Loucy (cell line): ENCODE data around the gene C7orf33.
"Not testable (repeated sequence)": the region's sequence is repeated elsewhere in the genome, so short reads cannot be mapped to it uniquely, and the experiment has no call there.

Source experiments
- H2AFZ ChIP-seq: fragments of 200-600 bp; sonication (generic); 2 replicates; pipeline ENCODE4 v1.6.0; 2016; ENCODE audit warnings: antibody characterized with exemption, mild to moderate bottlenecking, low read length, moderate library complexity
- H3F3A ChIP-seq: fragments of 200-600 bp; 2 replicates; pipeline ENCODE4 v1.6.0; 2016; ENCODE audit warnings: antibody characterized with exemption, low read depth, mild to moderate bottlenecking
- H3K27me3 ChIP-seq: fragments of 200-600 bp; sonication (generic); 2 replicates; pipeline ENCODE4 v1.6.1; 2014; ENCODE audit warnings: low read length, mild to moderate bottlenecking; ENCODE audit not compliant: insufficient read depth, poor library complexity, severe bottlenecking
- H3K36me3 ChIP-seq: fragments of 200-600 bp; sonication (generic); 2 replicates; pipeline ENCODE4 v1.6.1; 2016; ENCODE audit warnings: low read length; ENCODE audit not compliant: insufficient read depth
- H3K4me1 ChIP-seq: fragments of 200-600 bp; sonication (generic); 2 replicates; pipeline ENCODE4 v1.5.1; 2014; ENCODE audit warnings: low read length, mild to moderate bottlenecking; ENCODE audit not compliant: insufficient read depth, poor library complexity, severe bottlenecking
- H3K4me2 ChIP-seq: fragments of 200-600 bp; sonication (generic); 2 replicates; pipeline ENCODE4 v1.6.0; 2014; ENCODE audit warnings: antibody characterized with exemption, low read length, low read depth, mild to moderate bottlenecking; ENCODE audit not compliant: poor library complexity, severe bottlenecking
- H3K4me3 ChIP-seq: fragments of 200-600 bp; sonication (generic); 2 replicates; pipeline ENCODE4 v1.5.1; 2014; ENCODE audit warnings: low read length, mild to moderate bottlenecking, mixed read lengths; ENCODE audit not compliant: poor library complexity, severe bottlenecking
- H3K79me2 ChIP-seq: fragments of 200-600 bp; sonication (generic); 2 replicates; pipeline ENCODE4 v1.6.1; 2014; ENCODE audit warnings: low read length; ENCODE audit not compliant: insufficient read depth
- H3K9ac ChIP-seq: fragments of 200-600 bp; sonication (generic); 2 replicates; pipeline ENCODE4 v1.6.0; 2014; ENCODE audit warnings: mild to moderate bottlenecking, low read depth, low read length, moderate library complexity; ENCODE audit not compliant: poor library complexity, severe bottlenecking
- H3K9me2 ChIP-seq: fragments of 200-600 bp; sonication (generic); replicated peaks from 2 replicates; pipeline ENCODE4 v1.6.1; 2016; ENCODE audit warnings: low read depth, low read length, mixed read lengths
- H3K9me3 ChIP-seq: fragments of 200-600 bp; sonication (generic); 2 replicates; pipeline ENCODE4 v1.6.1; 2014; ENCODE audit warnings: mild to moderate bottlenecking, antibody characterized with exemption, low read length, low read depth; ENCODE audit not compliant: insufficient read depth
- H4K20me1 ChIP-seq: fragments of 200-600 bp; sonication (generic); 2 replicates; pipeline ENCODE4 v1.6.0; 2014; ENCODE audit warnings: antibody characterized with exemption, low read length, mild to moderate bottlenecking; ENCODE audit not compliant: insufficient read depth, poor library complexity, severe bottlenecking
- CTCF ChIP-seq: fragments of 200-600 bp; sonication (generic); conservative IDR thresholded peaks from 2 replicates; pipeline ENCODE4 v1.5.1; 2014; ENCODE audit warnings: mild to moderate bottlenecking, antibody characterized with exemption, low read length
- EZH2phosphoT487 ChIP-seq: fragments of 200-600 bp; IDR thresholded peaks from 2 replicates; pipeline ENCODE4 v1.6.1; 2018; ENCODE audit warnings: antibody characterized with exemption, mild to moderate bottlenecking, moderate library complexity, borderline replicate concordance

The C7orf33 gene

GRCh38 chr7:148571381-148571780 lies 19.2 kb upstream of the C7orf33 start:
- Histone ChIP-seq H3K9ac (no peak overlapping the region), H3K9me3 (no peaks in the 10 kb centered on the region), H3K4me3 (no peak overlapping the region), H2AFZ (no peak overlapping the region), H3K79me2 (no peaks in the 10 kb centered on the region), H3K36me3 (no peaks in the 10 kb centered on the region), H3K4me2 (no peak overlapping the region), H3F3A (no peaks in the 10 kb centered on the region), H3K9me2 (no peaks in the 10 kb centered on the region), H3K27me3 (no peaks in the 10 kb centered on the region), H4K20me1 (no peaks in the 10 kb centered on the region), H3K4me1 (no peaks in the 10 kb centered on the region)
- TF ChIP-seq CTCF = no peak
- TF ChIP-seq EZH2phosphoT487 = no peak

- no peaks in the 10 kb centered on the region for H3K4me1 ChIP-seq
- H3K79me2 ChIP-seq = no peaks in the 10 kb centered on the region
- no peaks in the 10 kb centered on the region for H3K9me3 ChIP-seq
- H3F3A ChIP-seq = no peaks in the 10 kb centered on the region
- no peak overlapping the region for H3K4me2 ChIP-seq
- H3K36me3 ChIP-seq = no peaks in the 10 kb centered on the region
- H3K27me3 ChIP-seq = no peaks in the 10 kb centered on the region
- TF ChIP-seq CTCF (no peak), EZH2phosphoT487 (no peak)
- no peak overlapping the region for H3K9ac ChIP-seq
- no peak overlapping the region for H2AFZ ChIP-seq
- no peaks in the 10 kb centered on the region for H3K9me2 ChIP-seq
- no peak overlapping the region for H3K4me3 ChIP-seq
- H4K20me1 ChIP-seq = no peaks in the 10 kb centered on the region
Measured at GRCh38 chr7:148572067-148572522, 18.5 kb upstream of the C7orf33 start.

GRCh38 chr7:148573581-148573980 lies 17.0 kb upstream of the C7orf33 start:
- H3K79me2 ChIP-seq, H3K4me1 ChIP-seq, H2AFZ ChIP-seq, H3F3A ChIP-seq, H3K27me3 ChIP-seq, H3K9me3 ChIP-seq, H4K20me1 ChIP-seq, H3K9me2 ChIP-seq, H3K36me3 ChIP-seq, H3K4me2 ChIP-seq, H3K4me3 ChIP-seq, H3K9ac ChIP-seq: not testable (repeated sequence)

- Histone ChIP-seq H3K79me2 (no peaks in the 10 kb centered on the region), H3K9me3 (no peaks in the 10 kb centered on the region), H3F3A (no peaks in the 10 kb centered on the region), H4K20me1 (no peaks in the 10 kb centered on the region), H3K4me2 (no peak overlapping the region), H3K36me3 (no peaks in the 10 kb centered on the region), H3K9ac (no peak overlapping the region), H3K9me2 (no peaks in the 10 kb centered on the region), H2AFZ (peak overlapping the region; percentile 49), H3K27me3 (no peaks in the 10 kb centered on the region), H3K4me1 (no peaks in the 10 kb centered on the region), H3K4me3 (no peak overlapping the region)
- TF ChIP-seq EZH2phosphoT487 (no peak), CTCF (peak; percentile 94)
Measured at GRCh38 chr7:148575640-148576411, 14.7 kb upstream of the C7orf33 start.
